ENCODE data around the gene ZNF839.
A peak's percentile ranks its signal among the peaks of the same experiment; 100 is the strongest.

Gene ZNF839

GRCh38 chr14:102317564-102318248 is 1.8 kb upstream of the ZNF839 start:
- no peak for DNase-seq (ENCODE audit: low read depth, low spot score)
- peak overlapping the region; percentile 58 for H3K4me3 ChIP-seq (ENCODE audit: low read depth, low read length)
- TF ChIP-seq CTCF (IDR thresholded peaks at IDR 0.05; ENCODE audit: low read depth, low read length), result no peak
- in situ Hi-C loops (cut with HindIII; ENCODE audit: low sequenced_read_pairs), result no loop called here

GRCh38 chr14:102318781-102319276 is 717 bp upstream of the ZNF839 start:
- DNase-seq (ENCODE audit: low read depth, low spot score), result no peak
- in situ Hi-C loops (cut with HindIII; ENCODE audit: low sequenced_read_pairs), result no loop called here
- TF ChIP-seq CTCF (IDR thresholded peaks at IDR 0.05; ENCODE audit: low read depth, low read length), result no peak
- peak overlapping the region; percentile 82 for H3K4me3 ChIP-seq (ENCODE audit: low read depth, low read length)

- DNase-seq (ENCODE audit: low read depth, low spot score), result peak; percentile 49
- TF ChIP-seq CTCF (IDR thresholded peaks at IDR 0.05; ENCODE audit: low read depth, low read length), result no peak
- peak overlapping the region; percentile 82 for H3K4me3 ChIP-seq (ENCODE audit: low read depth, low read length)
- in situ Hi-C loops (cut with HindIII; ENCODE audit: low sequenced_read_pairs), result no loop called here
Observed at GRCh38 chr14:102320033-102320660, 601 bp downstream of the ZNF839 start.

- in situ Hi-C loops (cut with HindIII; ENCODE audit: low sequenced_read_pairs), result no loop called here
- no peak for DNase-seq (ENCODE audit: low read depth, low spot score)
- no peak for TF ChIP-seq CTCF (IDR thresholded peaks at IDR 0.05; ENCODE audit: low read depth, low read length)
- peak overlapping the region; percentile 82 for H3K4me3 ChIP-seq (ENCODE audit: low read depth, low read length)
Observed at GRCh38 chr14:102320671-102321455, 1.3 kb downstream of the ZNF839 start.

GRCh38 chr14:102321456-102322422 is 2.2 kb downstream of the ZNF839 start:
- no peak for TF ChIP-seq CTCF (IDR thresholded peaks at IDR 0.05; ENCODE audit: low read depth, low read length)
- H3K4me3 ChIP-seq (ENCODE audit: low read depth, low read length), result no peak overlapping the region
- in situ Hi-C loops (cut with HindIII; ENCODE audit: low sequenced_read_pairs), result no loop called here
- no peak for DNase-seq (ENCODE audit: low read depth, low spot score)

Data from astrocyte of the spinal cord (primary cell).